Measurements from ENCODE around the gene THSD7A. TPM values are rescaled to one million over a fixed set of nuclear protein-coding genes. Genes with fewer than 3 reads are reported as not detected.

Gene THSD7A
- total and polyA plus RNA-seq, 10 of the 15 experiments (the other 5 are each of a cell fraction or from before 2014, with no cell fraction given): 0.03 to 0.09 (median 0.03) TPM; not detected in 7

DNA sequence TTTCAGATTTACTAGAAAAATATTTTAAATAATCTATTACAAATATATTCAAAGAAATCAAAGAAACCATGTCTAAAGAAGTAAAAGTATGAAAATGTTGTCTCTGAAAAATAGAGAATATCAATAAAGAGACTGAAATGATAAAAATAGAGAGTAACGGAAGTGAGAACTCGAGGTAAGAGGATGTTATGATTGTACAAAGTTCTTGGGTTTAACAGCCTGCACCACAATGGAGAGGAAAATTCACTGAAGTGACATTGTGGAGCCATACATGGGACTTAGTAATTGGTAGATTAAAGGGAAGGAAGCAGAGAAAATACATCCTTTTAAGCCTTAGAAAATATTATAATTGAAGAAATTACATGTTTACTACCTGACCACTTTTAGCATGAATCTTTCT, 77.9 kb downstream of the THSD7A start (continued):
- TF ChIP-seq SUPT20H (IDR thresholded peaks at IDR 0.05; ENCODE audit: borderline replicate concordance, control insufficient read depth, low read depth, low read length): no peak
- 0 out of 4 replicates have a peak, but pooled peaks of 1 of the 2 experiments have one; percentile 19 for TF ChIP-seq IKZF2 (IDR thresholded peaks at IDR 0.05)
- peak; percentile 24; the same call in 1 of the 2 replicates for TF ChIP-seq MTA2 (IDR thresholded peaks at IDR 0.05; ENCODE audit: low read depth)
- TF ChIP-seq CBFB (IDR thresholded peaks at IDR 0.05; ENCODE audit: low read depth): no peak
- 0 out of 2 replicates have a peak, but pooled peaks have one; percentile 34 for TF ChIP-seq GABPA (IDR thresholded peaks at IDR 0.05; ENCODE audit: low read depth)
- no peak for TF ChIP-seq BHLHE40 (IDR thresholded peaks at IDR 0.05; ENCODE audit: borderline replicate concordance in 1 of 2, low read depth in 2 of 2, low read length in 1 of 2)

GRCh38 chr7:11753433-11753832, 78.6 kb downstream of the THSD7A start:
- Histone ChIP-seq H2AFZ (ENCODE audit: control insufficient read depth, low read depth, low read length) (no peak overlapping the region), H3K36me3 (ENCODE audit: control insufficient read depth in 2 of 2, insufficient read depth in 2 of 2, low read length in 1 of 2) (no peaks in the 10 kb centered on the region), H3K79me2 (ENCODE audit: control insufficient read depth, insufficient read depth, low read length) (no peaks in the 10 kb centered on the region), H3K27me3 (replicated peaks in 1 of 2; ENCODE audit: control insufficient read depth in 2 of 2, insufficient read depth in 2 of 2, low read length in 1 of 2) (no peaks in the 10 kb centered on the region), H3K27ac (ENCODE audit: control insufficient read depth, insufficient read depth) (no peak overlapping the region), H3K9me3 (replicated peaks; ENCODE audit: control insufficient read depth, insufficient read depth, low read length) (no peaks in the 10 kb centered on the region), H4K20me1 (ENCODE audit: control insufficient read depth, insufficient read depth) (no peaks in the 10 kb centered on the region), H3K4me3 (no peak overlapping the region), H3K4me1 (ENCODE audit: control insufficient read depth, insufficient read depth, low read length) (no peaks in the 10 kb centered on the region), H3K9ac (ENCODE audit: control insufficient read depth, insufficient read depth, low read length) (no peak overlapping the region), H3K4me2 (ENCODE audit: control insufficient read depth, insufficient read depth) (no peak overlapping the region)
- in situ Hi-C loops (cut with MboI) (no loop called here), intact Hi-C loops (cut with micrococcal nuclease; ENCODE audit: unreplicated experiment) (no loop called here)
- ATAC-seq: peak; percentile 21
- SMC1A ChIA-PET (ENCODE audit: uncharacterized antibody, unreplicated experiment): no interaction called here
- CTCF ChIA-PET: no interaction called here
- POLR2A ChIA-PET: no interaction called here
- BruUV-seq (replicated peaks): no TSS peak
- no peak for FAIRE-seq
- RAD21 ChIA-PET (ENCODE audit: unreplicated experiment): no interaction called here
- DNase-seq (ENCODE audit: low read depth, low spot score): no peak
- no peak for TF ChIP-seq MAX (IDR thresholded peaks at IDR 0.05; ENCODE audit: low read depth, low read length)
- no peak for TF ChIP-seq BHLHE40 (IDR thresholded peaks at IDR 0.05; ENCODE audit: borderline replicate concordance in 1 of 2, low read depth in 2 of 2, low read length in 1 of 2)
- no peak for TF ChIP-seq WRNIP1 (IDR thresholded peaks at IDR 0.05; ENCODE audit: borderline replicate concordance, low read depth, low read length)
- TF ChIP-seq, protein P1, sequence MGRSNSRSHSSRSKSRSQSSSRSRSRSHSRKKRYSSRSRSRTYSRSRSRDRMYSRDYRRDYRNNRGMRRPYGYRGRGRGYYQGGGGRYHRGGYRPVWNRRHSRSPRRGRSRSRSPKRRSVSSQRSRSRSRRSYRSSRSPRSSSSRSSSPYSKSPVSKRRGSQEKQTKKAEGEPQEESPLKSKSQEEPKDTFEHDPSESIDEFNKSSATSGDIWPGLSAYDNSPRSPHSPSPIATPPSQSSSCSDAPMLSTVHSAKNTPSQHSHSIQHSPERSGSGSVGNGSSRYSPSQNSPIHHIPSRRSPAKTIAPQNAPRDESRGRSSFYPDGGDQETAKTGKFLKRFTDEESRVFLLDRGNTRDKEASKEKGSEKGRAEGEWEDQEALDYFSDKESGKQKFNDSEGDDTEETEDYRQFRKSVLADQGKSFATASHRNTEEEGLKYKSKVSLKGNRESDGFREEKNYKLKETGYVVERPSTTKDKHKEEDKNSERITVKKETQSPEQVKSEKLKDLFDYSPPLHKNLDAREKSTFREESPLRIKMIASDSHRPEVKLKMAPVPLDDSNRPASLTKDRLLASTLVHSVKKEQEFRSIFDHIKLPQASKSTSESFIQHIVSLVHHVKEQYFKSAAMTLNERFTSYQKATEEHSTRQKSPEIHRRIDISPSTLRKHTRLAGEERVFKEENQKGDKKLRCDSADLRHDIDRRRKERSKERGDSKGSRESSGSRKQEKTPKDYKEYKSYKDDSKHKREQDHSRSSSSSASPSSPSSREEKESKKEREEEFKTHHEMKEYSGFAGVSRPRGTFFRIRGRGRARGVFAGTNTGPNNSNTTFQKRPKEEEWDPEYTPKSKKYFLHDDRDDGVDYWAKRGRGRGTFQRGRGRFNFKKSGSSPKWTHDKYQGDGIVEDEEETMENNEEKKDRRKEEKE (IDR thresholded peaks at IDR 0.05): no peak
- no peak for TF ChIP-seq ZNF687 (IDR thresholded peaks at IDR 0.05)
- no peak for TF ChIP-seq KDM1A (IDR thresholded peaks at IDR 0.05; ENCODE audit: borderline replicate concordance)
- no peak for TF ChIP-seq RFX5 (IDR thresholded peaks at IDR 0.05; ENCODE audit: low read depth, low read length)
- TF ChIP-seq SUPT20H (IDR thresholded peaks at IDR 0.05; ENCODE audit: borderline replicate concordance, control insufficient read depth, low read depth, low read length): no peak
- TF ChIP-seq IRF4 (IDR thresholded peaks at IDR 0.05; ENCODE audit: low read depth, low read length): no peak
- TF ChIP-seq NFXL1 (IDR thresholded peaks at IDR 0.05; ENCODE audit: borderline replicate concordance): no peak
- TF ChIP-seq TCF12 (IDR thresholded peaks at IDR 0.05; ENCODE audit: low read depth, low read length): no peak
- no peak for TF ChIP-seq POLR2AphosphoS2 (IDR thresholded peaks at IDR 0.05; ENCODE audit: low read depth, low read length)
- TF ChIP-seq GABPA (IDR thresholded peaks at IDR 0.05; ENCODE audit: low read depth): no peak
